ENCODE results near the gene NECAB2. TPM values are rescaled to one million over a fixed set of nuclear protein-coding genes. Genes with fewer than 3 reads are reported as not detected.
A peak's percentile ranks its signal among the peaks of the same experiment; 100 is the strongest.

NECAB2 gene
- total RNA-seq, 1 experiment from 2014 or later: 7.4 TPM

GRCh38 chr16:84033251-84034195 is 65.5 kb downstream of the NECAB2 start:
- in situ Hi-C loops (cut with HindIII; ENCODE audit: low sequenced_read_pairs): no loop called here
- DNase-seq (ENCODE audit: low spot score): no peak

- DNase-seq (ENCODE audit: low spot score): no peak
- in situ Hi-C loops (cut with HindIII; ENCODE audit: low sequenced_read_pairs): no loop called here
These were observed 66.5 kb downstream of the NECAB2 start for GRCh38 chr16:84034516-84034915.

- in situ Hi-C loops (cut with HindIII; ENCODE audit: low sequenced_read_pairs): no loop called here
- no peak for DNase-seq (ENCODE audit: low spot score)
These were observed 68.1 kb downstream of the NECAB2 start for GRCh38 chr16:84036131-84036530.

- DNase-seq (ENCODE audit: low spot score): no peak
- in situ Hi-C loops (cut with HindIII; ENCODE audit: low sequenced_read_pairs): no loop called here
These were observed 69.0 kb downstream of the NECAB2 start for GRCh38 chr16:84036982-84037425.

GRCh38 chr16:84038469-84038868 is 70.4 kb downstream of the NECAB2 start:
- in situ Hi-C loops (cut with HindIII; ENCODE audit: low sequenced_read_pairs): no loop called here
- DNase-seq (ENCODE audit: low spot score): no peak

GRCh38 chr16:84039696-84040095 is 71.7 kb downstream of the NECAB2 start:
- in situ Hi-C loops (cut with HindIII; ENCODE audit: low sequenced_read_pairs): no loop called here

GRCh38 chr16:84040226-84040822 is 72.3 kb downstream of the NECAB2 start:
- in situ Hi-C loops (cut with HindIII; ENCODE audit: low sequenced_read_pairs): no loop called here
- no peak for DNase-seq (ENCODE audit: low spot score)

More at GRCh38 chr16:84039696-84040095, 71.7 kb downstream of the NECAB2 start:
- no peak for DNase-seq (ENCODE audit: low spot score)

GRCh38 chr16:84040823-84041820 is 73.1 kb downstream of the NECAB2 start:
- in situ Hi-C loops (cut with HindIII; ENCODE audit: low sequenced_read_pairs): no loop called here

GRCh38 chr16:84041881-84042280 is 73.8 kb downstream of the NECAB2 start:
- in situ Hi-C loops (cut with HindIII; ENCODE audit: low sequenced_read_pairs): no loop called here
- no peak for DNase-seq (ENCODE audit: low spot score)

More at GRCh38 chr16:84040823-84041820, 73.1 kb downstream of the NECAB2 start:
- peak; percentile 33 for DNase-seq (ENCODE audit: low spot score)

- in situ Hi-C loops (cut with HindIII; ENCODE audit: low sequenced_read_pairs): no loop called here
- no peak for DNase-seq (ENCODE audit: low spot score)
These were observed 74.3 kb downstream of the NECAB2 start, which contains the start of gene SLC38A8 for GRCh38 chr16:84042308-84042878. SLC38A8 (minus strand) TSS chr16:84042795; CDS start chr16:84042157, 638 bp downstream.

GRCh38 chr16:84042879-84043485 is 74.9 kb downstream of the NECAB2 start:
- in situ Hi-C loops (cut with HindIII; ENCODE audit: low sequenced_read_pairs): no loop called here
- DNase-seq (ENCODE audit: low spot score): no peak

GRCh38 chr16:84043486-84044117 is 75.6 kb downstream of the NECAB2 start:
- in situ Hi-C loops (cut with HindIII; ENCODE audit: low sequenced_read_pairs): no loop called here
- DNase-seq (ENCODE audit: low spot score): no peak

GRCh38 chr16:84044118-84044488 is 76.1 kb downstream of the NECAB2 start:
- DNase-seq (ENCODE audit: low spot score): no peak
- in situ Hi-C loops (cut with HindIII; ENCODE audit: low sequenced_read_pairs): no loop called here

GRCh38 chr16:84045001-84045817 is 77.2 kb downstream of the NECAB2 start:
- in situ Hi-C loops (cut with HindIII; ENCODE audit: low sequenced_read_pairs): no loop called here
- no peak for DNase-seq (ENCODE audit: low spot score)

- DNase-seq (ENCODE audit: low spot score): no peak
- in situ Hi-C loops (cut with HindIII; ENCODE audit: low sequenced_read_pairs): no loop called here
These were observed 77.9 kb downstream of the NECAB2 start for GRCh38 chr16:84045818-84046470.

- in situ Hi-C loops (cut with HindIII; ENCODE audit: low sequenced_read_pairs): no loop called here
- DNase-seq (ENCODE audit: low spot score): no peak
These were observed 79.2 kb downstream of the NECAB2 start for GRCh38 chr16:84047206-84047605.

- DNase-seq (ENCODE audit: low spot score): no peak
- in situ Hi-C loops (cut with HindIII; ENCODE audit: low sequenced_read_pairs): no loop called here
These were observed 79.6 kb downstream of the NECAB2 start for GRCh38 chr16:84047626-84048025.
